HG02759 (cell line): Measurements from ENCODE around the gene RELT.
"Not testable (repeated sequence)": the region's sequence is repeated elsewhere in the genome, so short reads cannot be mapped to it uniquely, and the experiment has no call there.

ENCODE experiments used
- ATAC-seq: cut with Tn5 transposase; IDR thresholded peaks from one replicate; pipeline ENCODE4 v1.9.1; 2021; ENCODE audit warnings: mild to moderate bottlenecking, moderate library complexity; ENCODE audit not compliant: unreplicated experiment

RELT gene

DNA sequence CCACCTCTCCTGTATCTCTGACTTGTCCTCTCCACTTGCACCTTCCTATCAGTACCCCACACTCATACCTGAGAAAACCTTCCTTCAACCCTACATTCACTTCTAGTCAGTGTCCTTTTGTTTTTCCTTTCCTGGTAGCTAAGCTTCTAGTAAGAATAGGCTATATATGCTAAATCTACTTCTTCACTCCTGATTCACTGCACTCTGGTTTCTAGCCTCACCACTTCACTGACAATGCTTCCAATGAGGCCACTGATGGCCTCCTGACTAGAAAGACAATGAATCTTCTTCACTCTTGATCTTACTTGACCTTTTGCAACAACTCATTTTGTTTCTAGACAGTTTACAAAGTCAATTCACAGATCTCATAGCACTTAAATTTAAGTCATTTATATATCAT lies 52.0 kb downstream of the RELT start:
- ATAC-seq: no peak

DNA sequence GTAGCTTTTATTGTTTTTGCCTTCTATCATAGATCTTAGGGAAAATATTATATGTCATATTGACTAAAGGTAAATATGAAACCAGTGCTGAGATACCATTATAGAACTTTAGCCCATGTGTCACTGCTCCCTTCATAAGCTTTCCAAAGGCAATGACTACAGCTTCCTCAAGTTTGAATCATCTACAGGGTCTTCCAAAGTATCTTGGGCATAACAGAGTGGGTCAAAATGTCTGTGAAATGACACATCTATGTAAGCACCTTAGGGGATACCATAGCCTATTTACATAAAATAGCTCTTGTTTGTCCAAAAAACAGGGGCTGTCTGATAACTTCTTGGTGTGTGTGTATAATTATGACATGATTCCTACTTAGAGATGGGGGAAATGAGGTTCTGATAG lies 52.5 kb downstream of the RELT start:
- no peak for ATAC-seq

DNA sequence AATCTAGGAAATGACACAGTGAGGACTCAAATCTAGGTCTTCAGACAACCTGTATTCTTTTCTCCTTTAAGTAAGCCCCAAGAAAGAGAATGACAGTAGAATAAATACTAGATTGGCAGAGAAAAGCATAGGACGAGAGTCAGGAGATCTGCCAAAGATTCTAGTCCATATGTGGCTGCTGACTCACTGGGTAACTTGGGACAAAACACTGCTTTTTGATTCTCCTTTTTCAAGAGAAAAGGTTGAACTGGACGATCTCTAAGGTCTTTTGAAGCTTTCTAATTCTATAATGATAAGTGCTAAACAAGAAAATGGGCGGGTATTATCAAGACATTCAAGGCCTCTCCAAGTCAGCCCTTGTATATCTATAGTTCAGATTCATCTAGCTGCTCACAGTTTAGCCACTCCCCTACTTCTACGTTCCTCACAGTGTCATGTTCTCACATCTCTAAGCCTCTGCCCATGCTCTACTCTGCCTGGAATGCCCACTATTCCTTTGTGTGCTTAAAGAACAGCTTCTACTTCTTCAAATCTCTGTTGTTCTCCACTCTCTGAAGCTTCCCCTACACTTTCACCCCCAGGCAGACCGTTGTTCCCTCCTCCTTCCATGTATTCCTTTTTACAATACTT lies 53.0 kb downstream of the RELT start:
- no peak for ATAC-seq

DNA sequence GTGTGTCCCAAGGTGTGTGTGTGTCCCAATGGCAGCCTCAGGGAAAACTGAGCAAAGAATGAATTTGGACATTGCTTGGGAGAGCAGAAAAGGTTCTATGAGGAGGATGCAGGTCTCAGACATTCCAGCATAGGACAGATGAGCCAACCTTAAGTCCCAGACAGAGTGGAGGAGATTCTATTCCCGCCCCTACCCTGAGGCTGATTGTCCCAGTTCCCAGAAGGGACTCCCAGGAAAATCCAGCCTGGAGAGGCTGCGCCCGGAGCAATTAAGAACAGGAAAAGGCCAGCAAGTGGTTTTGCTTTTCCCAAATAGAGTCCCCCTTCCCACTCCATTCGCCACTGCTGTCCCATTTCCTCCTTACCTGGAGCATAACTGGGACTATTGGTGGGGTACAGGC lies 54.1 kb downstream of the RELT start:
- ATAC-seq: no peak

DNA sequence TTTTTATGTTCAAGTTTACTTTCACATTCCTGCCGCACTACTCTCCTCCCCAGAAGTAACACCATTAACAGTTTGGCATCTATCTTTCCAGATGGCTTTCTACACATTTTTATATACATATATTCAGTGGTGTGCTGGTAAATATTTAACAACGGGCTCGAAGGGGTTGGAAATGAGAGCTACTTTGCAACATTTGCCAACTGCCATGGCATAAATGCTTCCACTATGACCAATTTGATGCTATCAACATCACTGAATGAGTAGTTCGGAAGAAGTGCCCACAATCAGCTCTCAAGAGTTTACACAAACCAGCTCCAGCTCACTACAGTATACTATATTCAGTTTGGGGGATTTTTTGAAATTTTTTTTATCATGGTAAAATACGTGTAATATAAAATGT lies 55.2 kb downstream of the RELT start:
- ATAC-seq: no peak

DNA sequence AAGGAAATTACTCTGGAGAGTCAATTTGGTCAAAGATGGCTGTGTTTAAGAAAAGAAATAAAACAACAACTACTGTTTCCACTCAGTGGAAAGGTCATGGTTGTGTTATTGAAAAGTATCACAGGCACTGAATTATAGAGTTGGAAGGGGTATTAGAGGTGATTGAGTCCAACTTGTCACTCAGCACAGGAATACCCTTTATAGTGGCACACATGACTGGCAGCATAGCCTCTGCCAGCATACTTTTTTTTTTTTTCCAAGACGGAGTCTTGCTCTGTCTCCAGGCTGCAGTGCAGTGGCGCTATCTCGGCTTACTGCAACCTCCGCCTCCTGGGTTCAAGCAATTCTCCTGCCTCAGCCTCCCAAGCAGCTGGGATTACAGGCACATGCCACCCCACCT lies 60.7 kb downstream of the RELT start:
- ATAC-seq: not testable (repeated sequence)

DNA sequence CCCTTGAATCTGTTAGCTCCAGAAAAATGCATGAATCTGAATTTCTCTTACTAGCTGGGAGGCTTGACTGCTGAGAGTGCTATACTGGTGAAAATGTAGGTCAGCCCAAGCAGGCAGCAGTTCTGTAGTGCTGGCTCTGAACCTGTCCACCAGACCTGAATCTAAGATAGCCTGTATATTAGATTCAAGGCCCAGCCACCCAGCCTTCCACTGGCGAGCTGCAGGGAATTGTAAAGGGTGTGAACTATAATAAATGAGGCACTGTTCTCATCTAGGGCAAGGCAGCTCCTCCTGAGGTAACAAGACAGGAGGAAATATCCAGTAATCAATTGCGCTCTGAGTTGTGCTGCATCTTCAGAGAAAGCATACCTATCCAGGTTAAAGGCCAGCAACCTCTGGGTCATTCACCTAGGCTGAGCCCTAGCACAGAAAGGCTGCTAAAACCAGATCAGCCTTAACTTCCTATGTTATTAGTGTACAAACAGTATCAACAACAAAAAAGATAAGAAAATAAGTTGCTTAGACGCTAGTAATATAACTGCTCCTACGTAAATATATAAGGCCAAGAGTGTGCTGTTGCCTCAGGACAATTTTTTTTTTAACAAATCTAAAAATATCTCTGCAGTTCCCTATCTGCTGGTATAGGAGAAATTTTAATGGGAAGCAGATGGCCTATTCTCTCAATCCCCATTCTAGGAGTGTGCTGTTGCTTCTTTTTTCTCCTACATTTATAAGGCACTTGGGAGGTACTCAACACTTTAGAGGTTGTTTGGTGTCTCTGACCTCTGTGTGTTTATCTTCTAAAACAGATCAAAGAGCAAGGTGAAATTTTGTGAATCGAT lies 63.0 kb downstream of the RELT start:
- ATAC-seq: no peak

DNA sequence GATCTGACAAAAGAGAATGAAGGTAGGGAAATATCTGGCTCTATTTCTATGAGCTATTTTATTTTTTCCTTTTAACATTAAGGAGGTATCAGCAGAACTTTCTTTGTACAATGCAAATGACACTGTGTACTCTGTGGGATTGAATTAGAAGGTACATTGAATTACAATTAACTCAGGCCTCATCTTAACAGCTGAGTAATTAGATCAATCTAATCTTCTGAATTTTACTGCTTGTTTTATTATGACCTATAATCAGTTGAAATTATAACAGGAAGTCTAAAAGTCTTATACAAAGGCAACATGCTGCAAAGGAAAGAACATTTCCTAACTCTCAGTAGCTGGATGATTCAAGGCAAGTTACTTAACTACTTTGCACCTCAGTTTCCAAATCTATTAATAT lies 69.8 kb downstream of the RELT start:
- ATAC-seq: no peak

DNA sequence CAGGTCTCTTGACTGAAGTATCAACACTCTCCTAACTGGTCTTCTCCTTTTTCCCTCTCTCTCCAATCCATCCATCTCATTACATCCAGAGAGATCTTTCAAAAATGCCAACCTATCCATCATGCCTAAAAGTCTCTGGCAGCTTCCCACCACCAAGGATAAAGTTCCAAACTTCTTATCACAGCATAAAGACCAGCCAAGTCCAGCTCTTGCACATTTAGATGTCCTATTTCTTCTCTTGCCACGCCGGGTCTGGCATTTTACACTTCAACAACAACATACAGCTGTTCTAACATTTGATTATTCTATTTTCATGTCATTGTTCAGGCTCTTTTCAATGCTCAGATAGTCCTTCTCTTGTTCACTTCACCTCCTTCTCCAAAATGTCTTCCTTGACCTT lies 70.6 kb downstream of the RELT start:
- ATAC-seq: no peak
